NCI-H82 (cell line): ENCODE results near the gene TRIM8.

Experiments used
- DNase-seq: peaks from one replicate; lab custom pipeline; 2025; lab: John Stamatoyannopoulos, UW

Gene TRIM8

GRCh38 chr10:102633287-102633686, 11.0 kb upstream of the TRIM8 start:
- peak; percentile 11 for DNase-seq

DNA sequence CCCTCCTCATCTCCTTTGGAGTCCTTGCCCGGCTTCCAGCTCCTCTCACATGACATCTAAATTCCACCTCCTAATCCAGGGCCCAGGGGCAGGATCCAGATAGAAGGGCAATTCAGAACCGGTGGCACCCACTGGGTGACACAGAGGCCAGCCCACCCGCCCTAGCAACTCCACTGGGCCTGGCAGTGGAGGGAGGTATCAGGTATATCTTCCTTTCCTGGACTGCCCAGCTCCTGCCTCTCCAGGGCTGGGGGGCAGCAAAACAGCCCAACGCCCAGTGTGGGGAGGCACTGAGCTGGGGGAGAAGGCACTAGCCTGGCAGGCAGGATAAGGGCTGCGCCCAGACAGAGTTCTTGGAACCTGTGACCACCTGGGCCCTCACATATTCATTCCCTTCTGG, 10.4 kb upstream of the TRIM8 start:
- no peak for DNase-seq

GRCh38 chr10:102634686-102635085, 9.6 kb upstream of the TRIM8 start:
- DNase-seq, result no peak

- no peak for DNase-seq
These were observed 8.9 kb upstream of the TRIM8 start for GRCh38 chr10:102635377-102635776.

GRCh38 chr10:102639537-102639936, 4.7 kb upstream of the TRIM8 start:
- DNase-seq, result no peak

DNA sequence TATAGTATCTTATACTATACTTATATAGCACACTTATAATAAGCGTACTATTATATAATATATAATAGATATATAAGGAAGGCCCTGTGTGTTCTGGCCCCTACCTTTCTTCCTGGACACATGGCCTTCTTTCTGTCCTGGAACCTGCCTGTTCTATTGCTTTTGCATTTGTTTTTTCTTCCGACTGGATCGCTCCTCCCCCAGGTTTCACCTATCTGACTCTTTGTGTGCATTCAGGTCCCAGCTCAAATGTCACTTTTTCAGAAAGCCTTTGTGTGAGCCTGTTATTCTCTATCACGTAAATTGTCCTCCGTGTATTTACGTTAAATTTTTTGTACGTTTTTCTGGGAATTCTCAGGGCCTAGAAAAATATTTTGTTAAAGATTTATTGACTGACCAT, 2.9 kb upstream of the TRIM8 start:
- no peak for DNase-seq

DNA sequence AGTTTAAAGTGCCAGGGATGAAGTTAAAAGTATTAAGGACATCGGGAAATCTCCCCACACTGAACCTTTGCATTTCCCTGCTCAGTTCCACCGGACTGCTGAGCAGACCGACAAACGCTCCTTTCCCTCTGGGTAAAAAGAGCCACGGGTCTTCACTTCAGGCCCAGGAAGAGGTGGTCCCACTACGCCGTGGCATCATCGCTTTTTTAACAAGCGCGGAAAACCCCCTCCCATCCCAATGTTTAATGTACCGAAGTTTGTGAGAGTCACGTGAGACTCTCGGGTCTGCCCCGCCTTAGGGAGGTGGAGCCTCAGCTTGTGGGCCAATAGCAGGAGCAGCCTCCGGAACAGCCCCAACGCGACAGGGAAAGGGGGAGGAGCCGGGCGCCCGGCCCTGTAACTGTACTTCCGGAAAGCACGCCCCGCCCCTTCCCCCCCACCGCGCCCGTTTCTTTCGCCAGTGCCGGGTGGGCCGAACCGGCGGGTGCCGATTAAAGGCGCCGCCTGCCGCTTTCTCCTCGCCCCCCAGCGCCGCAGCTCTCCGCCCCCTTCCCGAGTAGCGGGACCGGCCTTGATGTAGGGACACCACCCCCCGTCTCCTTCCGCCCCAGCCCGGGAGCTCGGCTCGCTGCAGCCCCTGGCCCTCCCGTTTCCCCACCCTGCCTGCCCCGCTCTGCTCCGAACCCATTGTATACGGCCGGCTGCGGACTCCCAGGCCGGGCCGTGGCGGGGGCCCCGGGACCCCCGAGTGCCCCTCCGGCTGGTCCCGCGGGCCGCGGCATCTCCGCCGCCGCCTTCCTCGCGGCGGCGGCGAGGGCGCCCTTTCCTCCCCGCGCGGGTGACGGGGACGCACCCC, 2.2 kb upstream of the TRIM8 start:
- DNase-seq, result peak; percentile 98

- DNase-seq, result peak; percentile 66
These were observed 1.4 kb upstream of the TRIM8 start for GRCh38 chr10:102642736-102643335.

DNA sequence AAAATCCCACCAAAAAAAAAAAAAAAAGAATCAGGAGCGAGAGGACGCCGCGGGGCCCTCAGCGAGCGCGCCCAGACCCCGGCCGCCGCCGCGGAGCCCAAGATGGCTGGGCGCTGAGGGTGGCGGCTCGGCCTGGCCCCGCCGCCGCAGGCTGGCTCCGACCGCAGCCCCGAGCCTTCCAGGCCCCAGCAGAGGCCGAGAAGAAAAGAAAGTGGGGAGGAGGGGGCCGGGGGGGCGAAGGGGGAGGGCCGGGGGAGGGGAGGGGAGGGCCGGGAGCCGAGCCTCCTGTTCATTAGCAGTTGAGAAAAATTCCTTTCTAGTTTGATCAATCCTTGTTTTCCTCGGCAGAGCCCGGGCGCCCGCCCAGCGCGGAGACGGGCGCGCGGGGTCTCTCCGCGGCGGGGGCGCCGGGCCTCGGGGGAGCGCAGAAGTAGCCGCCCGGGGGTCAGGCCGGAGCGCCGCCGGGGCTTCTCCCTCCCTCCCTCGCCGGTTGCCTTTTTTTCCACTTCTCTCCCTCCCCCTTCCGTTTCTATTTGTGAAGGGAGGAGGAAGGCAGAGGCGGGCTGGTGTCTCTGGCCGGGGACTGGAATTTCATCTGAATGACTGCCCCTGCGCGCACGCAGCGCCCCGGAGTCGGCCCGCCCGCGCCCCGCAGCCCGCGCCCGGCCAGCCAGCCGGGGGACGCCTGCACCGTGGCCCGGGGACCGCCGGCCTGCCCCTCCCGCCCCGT, 778 bp upstream of the TRIM8 start:
- DNase-seq, result peak; percentile 73

DNA sequence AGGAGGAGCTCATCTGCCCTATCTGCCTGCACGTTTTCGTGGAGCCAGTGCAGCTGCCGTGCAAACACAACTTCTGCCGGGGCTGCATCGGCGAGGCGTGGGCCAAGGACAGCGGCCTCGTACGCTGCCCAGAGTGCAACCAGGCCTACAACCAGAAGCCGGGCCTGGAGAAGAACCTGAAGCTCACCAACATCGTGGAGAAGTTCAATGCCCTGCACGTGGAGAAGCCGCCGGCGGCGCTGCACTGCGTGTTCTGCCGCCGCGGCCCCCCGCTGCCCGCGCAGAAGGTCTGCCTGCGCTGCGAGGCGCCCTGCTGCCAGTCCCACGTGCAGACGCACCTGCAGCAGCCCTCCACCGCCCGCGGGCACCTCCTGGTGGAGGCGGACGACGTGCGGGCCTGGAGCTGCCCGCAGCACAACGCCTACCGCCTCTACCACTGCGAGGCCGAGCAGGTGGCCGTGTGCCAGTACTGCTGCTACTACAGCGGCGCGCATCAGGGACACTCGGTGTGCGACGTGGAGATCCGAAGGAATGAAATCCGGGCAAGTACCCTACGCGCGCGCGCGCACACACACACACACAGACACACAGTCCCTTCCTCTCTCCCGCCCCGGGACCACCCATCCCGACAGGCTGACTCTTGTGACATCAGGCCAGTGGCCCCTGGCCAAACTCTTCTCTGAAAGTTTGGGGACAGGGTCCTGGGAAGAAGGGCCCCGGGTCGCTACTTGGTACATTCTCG, 538 bp downstream of the TRIM8 start:
- DNase-seq, result peak; percentile 79

- DNase-seq, result peak; percentile 63
These were observed 1.1 kb downstream of the TRIM8 start for GRCh38 chr10:102645388-102645740.

DNA sequence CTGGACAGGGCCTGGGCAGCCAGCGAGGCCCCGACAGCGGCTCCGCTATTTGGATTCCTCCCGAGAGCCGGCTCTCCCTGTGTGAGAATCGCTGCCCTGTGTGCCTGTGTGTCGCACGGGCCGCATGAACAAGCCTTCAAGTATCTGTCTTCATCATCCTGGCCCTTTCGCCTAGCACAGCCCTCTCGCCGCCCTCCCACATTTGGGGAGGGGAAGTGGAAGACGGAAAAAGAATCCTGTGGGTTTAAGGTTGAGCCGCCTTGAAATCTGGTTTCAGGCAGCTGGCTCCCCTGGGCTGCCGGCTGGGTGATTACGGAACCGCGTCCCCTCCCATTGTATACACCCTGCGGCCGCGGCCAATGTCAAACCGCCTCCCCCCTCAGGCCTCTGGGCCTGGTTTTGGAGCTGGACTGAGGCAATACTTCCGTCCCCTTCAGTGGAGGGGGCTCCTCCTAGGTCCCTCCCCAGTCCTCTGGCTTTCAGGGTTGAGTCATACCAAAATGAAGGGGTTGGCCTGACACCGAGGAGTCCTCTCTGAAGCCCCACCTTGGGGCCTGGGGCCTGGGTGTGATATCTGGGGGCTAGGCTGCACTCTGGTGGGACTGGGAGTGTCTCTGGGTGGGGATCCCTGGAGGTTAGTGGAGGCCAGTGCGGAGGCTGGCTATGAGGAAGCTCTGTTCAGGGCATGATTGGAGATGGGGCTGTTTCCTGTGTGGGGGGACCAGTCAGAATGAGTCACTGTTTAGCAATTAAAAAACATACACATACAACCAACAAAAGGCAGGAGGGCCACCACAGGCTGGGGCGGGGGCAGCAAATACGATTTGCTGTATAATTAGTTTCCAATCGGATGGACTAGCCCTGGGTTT, 1.7 kb downstream of the TRIM8 start:
- DNase-seq, result peak; percentile 74

GRCh38 chr10:102646610-102647442, 2.5 kb downstream of the TRIM8 start:
- peak; percentile 31 for DNase-seq

DNA sequence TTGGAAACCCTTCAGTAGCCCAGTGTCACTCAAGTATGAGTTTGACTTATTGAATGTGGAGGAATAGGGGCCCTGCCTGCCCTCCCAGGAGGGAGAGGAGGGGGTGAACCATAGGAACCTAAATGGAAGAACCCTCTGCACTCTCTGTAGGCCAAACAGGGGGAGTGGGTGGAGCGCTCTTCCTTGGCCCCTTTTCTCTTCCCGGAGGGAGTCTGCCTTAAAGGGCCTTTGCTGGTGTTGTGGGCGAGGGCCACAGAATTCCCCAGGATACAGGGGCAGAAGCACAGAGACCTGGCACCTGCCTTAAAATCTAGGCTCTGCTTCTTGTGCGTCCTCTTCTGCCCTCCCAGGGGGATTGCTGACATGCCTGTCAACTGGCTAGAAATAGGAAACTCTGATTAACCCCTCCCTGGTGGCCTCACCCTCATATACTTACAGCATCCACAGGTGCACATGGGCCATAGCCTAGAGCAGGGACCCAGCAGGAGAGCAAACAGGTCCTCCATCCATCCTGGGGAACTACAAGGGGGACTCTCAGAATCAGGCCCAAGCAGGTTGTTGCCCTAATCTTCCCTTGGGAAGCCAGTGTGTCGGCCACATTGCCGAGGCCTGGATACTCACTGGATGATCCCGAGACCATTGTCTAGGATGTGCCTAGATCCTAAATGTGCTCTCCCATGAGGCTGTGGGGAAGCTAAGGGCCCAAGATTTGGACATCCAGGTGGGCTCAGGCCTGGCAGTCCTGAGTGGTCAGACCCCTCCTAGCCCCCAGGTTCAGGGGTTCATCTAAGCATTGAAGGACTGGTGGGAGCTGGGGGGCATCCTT, 3.4 kb downstream of the TRIM8 start:
- no peak for DNase-seq

DNA sequence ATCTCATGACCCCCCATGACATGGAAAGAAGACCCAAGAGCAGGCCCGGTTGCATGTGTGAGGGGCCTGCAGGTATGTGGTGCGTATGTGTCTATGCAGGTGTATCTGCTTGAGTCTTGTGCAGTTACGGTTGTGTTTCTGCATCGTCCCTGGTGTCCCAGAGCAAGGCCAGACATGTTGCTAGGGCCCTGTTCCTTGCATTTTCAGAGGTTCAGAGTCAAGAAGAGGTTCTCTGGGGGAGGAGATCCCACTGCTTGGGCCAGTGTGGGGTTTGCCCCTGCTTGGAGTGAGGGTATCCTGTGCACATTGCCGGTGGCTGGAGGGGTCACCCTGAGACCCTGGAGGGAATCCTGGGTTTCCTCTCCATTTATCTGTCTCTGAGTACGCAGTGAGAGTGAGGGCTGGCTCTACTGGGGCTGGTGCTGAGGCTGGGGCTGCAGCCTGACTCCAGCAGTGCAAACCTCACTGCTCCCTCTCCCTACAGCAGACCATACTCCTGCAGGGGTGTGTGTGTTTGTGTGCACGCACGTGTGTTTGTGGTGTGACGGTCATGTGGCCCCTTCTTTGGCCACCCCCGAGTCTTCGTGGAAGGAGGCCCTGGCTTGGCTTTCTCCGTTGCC, 4.1 kb downstream of the TRIM8 start:
- DNase-seq, result no peak

DNA sequence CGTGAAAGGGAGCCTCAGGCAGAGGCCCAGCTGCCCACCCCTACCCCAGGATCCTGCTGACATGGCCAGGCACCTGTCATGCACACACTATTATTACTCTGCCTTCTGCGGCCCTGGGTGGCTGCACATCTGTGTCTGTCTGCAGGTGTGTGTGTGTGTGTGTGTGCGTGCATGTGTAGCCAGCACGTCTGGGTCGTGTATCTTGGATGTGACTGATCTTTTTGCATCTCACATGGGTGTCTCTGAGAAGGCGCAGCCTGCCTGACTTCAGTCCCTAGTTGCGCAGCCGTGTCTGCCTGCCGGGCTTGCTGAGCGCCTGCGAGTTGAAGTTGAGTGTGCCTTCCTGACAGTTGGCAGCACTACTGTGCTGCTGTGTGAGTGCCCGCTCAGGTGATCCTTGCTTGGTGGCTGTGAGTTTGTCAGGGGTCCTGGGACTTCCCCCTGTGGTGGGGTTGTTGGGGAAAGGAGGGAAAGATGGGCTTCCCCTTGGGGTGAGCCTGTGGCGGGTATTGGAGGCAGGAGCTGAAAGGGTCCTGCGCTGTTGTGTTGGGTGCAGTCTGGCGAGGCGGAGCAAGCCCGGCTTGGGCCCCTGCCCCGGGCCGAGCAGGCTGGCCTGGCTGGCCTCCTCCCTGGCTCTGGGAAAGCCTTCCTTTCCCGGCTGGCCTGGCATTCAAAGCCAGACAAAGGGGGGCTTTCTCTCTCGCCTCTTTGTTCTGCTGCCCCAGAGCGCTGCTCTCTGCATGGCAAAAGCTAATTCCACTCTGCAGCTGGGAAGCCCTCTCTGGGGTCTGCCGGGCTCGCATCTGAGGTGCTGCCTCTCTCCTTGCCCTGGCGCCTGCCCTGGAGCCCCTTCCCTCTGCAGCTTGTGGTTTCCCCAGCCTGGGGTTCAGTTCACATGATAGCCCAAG, 4.9 kb downstream of the TRIM8 start:
- DNase-seq, result no peak

DNA sequence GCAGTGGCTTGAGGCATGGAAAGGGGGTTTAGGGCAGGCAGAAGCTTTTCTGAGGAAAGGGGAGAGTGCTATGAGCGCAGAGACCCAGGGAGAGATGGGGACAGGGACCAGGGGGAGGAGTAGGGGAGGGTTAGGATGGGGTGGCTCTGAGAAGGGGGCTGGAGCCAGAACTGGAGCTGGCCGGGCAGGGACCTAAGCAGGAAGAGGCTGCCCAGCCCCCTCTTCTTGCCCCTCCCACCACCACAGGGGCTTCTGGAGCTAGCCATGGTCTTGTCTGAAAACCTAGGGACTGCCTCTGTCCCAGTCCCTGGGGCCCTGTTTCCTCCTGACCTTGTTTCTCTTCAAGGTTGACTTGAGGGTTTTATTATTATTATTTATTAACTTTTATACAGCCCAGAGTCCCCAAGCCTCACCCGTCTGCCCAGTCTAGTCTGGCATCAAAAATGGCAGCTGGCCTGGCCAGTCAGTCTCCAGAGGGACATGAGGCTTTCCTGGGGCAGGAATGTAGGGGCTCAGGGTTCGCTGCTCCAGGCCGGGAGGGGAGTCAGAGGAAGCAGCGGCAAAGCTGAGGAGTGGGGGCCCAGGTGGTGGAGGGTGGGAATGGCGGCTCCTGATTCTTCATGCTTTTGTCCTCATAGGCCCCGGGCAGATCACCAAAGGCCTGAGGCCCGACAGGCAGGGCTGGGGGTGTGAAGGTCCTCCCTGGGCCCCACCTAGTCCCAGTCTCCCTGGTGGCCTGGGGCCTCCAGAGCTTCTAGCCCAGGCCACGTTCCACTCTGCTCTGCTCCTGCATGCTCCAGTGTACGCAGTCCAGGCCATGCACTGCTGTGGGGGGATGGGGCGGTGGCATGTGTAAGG, 5.7 kb downstream of the TRIM8 start:
- DNase-seq, result no peak
